ENCODE measurements around the gene ARHGEF33.

ARHGEF33 gene

GRCh38 chr2:38940746-38941145, 51.1 kb downstream of the ARHGEF33 start:
- Histone ChIP-seq H3K9me3 (ENCODE audit: control insufficient read depth, insufficient read depth, low read depth, low read length) (no peaks in the 10 kb centered on the region), H3K27ac (ENCODE audit: extremely low read depth, low read depth, low read length) (no peak overlapping the region), H3K36me3 (ENCODE audit: control insufficient read depth in 2 of 2, insufficient read depth in 1 of 2, low read length in 2 of 2) (no peaks in the 10 kb centered on the region), H3K4me1 (ENCODE audit: control insufficient read depth, insufficient read depth, low read length) (no peaks in the 10 kb centered on the region), H3K4me3 (ENCODE audit: low read depth, low read length) (no peak overlapping the region)
- POLR2A ChIA-PET, result no interaction called here
- CTCF ChIA-PET, result no interaction called here
- TF ChIP-seq BCL6B (tag by site-specific recombination; IDR thresholded peaks at IDR 0.05), result no peak
- TF ChIP-seq EGR2 (tag by site-specific recombination; IDR thresholded peaks at IDR 0.05; ENCODE audit: low read depth), result no peak
- TF ChIP-seq ZNF18 (tag by site-specific recombination; IDR thresholded peaks at IDR 0.05), result no peak
- no peak for TF ChIP-seq MYNN (tag by site-specific recombination; IDR thresholded peaks at IDR 0.05; ENCODE audit: borderline replicate concordance)
- no peak for TF ChIP-seq ZNF449 (tag by site-specific recombination; IDR thresholded peaks at IDR 0.05)

GRCh38 chr2:38943784-38944183, 54.1 kb downstream of the ARHGEF33 start:
- H3K27ac ChIP-seq (ENCODE audit: extremely low read depth, low read depth, low read length), result no peak overlapping the region
- no peak overlapping the region for H3K4me3 ChIP-seq (ENCODE audit: low read depth, low read length)
- ChIA-PET POLR2A (no interaction called here), CTCF (no interaction called here)
- no peak for TF ChIP-seq ZBTB26 (tag by site-specific recombination; optimal IDR thresholded peaks at IDR 0.05)
- no peaks in the 10 kb centered on the region for H3K36me3 ChIP-seq (ENCODE audit: control insufficient read depth in 2 of 2, insufficient read depth in 1 of 2, low read length in 2 of 2)
- H3K9me3 ChIP-seq (ENCODE audit: control insufficient read depth, insufficient read depth, low read depth, low read length), result no peaks in the 10 kb centered on the region
- H3K4me1 ChIP-seq (ENCODE audit: control insufficient read depth, insufficient read depth, low read length), result peaks cover 9% of the 10 kb centered on the region

GRCh38 chr2:38945372-38945771, 55.7 kb downstream of the ARHGEF33 start:
- Histone ChIP-seq H3K36me3 (ENCODE audit: control insufficient read depth in 2 of 2, insufficient read depth in 1 of 2, low read length in 2 of 2) (no peaks in the 10 kb centered on the region), H3K4me3 (ENCODE audit: low read depth, low read length) (no peak overlapping the region), H3K4me1 (ENCODE audit: control insufficient read depth, insufficient read depth, low read length) (peaks cover 9% of the 10 kb centered on the region), H3K27ac (ENCODE audit: extremely low read depth, low read depth, low read length) (no peak overlapping the region), H3K9me3 (ENCODE audit: control insufficient read depth, insufficient read depth, low read depth, low read length) (no peaks in the 10 kb centered on the region)
- ChIA-PET POLR2A (no interaction called here), CTCF (interaction anchor here (0.6 to 7.7 kb wide), 4 partner anchors 114 to 284 kb away, joined by 3 to 116 read pairs (median 10); no protein-coding TSS in a partner anchor)
- TF ChIP-seq SP2 (tag by site-specific recombination; IDR thresholded peaks at IDR 0.05), result no peak
- no peak for TF ChIP-seq ZNF629 (tag by site-specific recombination; IDR thresholded peaks at IDR 0.05)
- TF ChIP-seq SCRT1 (tag by site-specific recombination; IDR thresholded peaks at IDR 0.05; ENCODE audit: borderline replicate concordance), result no peak
- TF ChIP-seq ZNF221 (tag by site-specific recombination; IDR thresholded peaks at IDR 0.05; ENCODE audit: borderline replicate concordance), result no peak
- no peak for TF ChIP-seq KLF10 (tag by site-specific recombination; IDR thresholded peaks at IDR 0.05)
- no peak for TF ChIP-seq ZNF157 (tag by site-specific recombination; IDR thresholded peaks at IDR 0.05)
- no peak for TF ChIP-seq REST (tag by site-specific recombination; IDR thresholded peaks at IDR 0.05)
- no peak for TF ChIP-seq ZNF10 (tag by site-specific recombination; IDR thresholded peaks at IDR 0.05)
- TF ChIP-seq ZNF76 (tag by site-specific recombination; IDR thresholded peaks at IDR 0.05; ENCODE audit: borderline replicate concordance, low read depth), result no peak
- no peak for TF ChIP-seq ZNF175 (tag by site-specific recombination; IDR thresholded peaks at IDR 0.05)
- no peak for TF ChIP-seq ZNF146 (tag by site-specific recombination; IDR thresholded peaks at IDR 0.05)
- no peak for TF ChIP-seq ZNF548 (tag by site-specific recombination; IDR thresholded peaks at IDR 0.05)
- TF ChIP-seq ZNF529 (tag by site-specific recombination; IDR thresholded peaks at IDR 0.05; ENCODE audit: insufficient replicate concordance), result no peak
- no peak for TF ChIP-seq KLF7 (tag by site-specific recombination; IDR thresholded peaks at IDR 0.05; ENCODE audit: borderline replicate concordance)
